OCI-LY3 (cell line): ENCODE measurements around the gene RNF4.

Experiments used
- CTCF ChIP-seq: fragments of 200-600, 300-600 bp; sonication (generic); IDR thresholded peaks from 2 replicates; pipeline ENCODE4 v1.5.1; 2014; ENCODE audit warnings: antibody characterized with exemption, low read length, low read depth
- EZH2phosphoT487 ChIP-seq: fragments of 200-600 bp; shearing (Covaris generic); IDR thresholded peaks from 2 replicates; pipeline ENCODE4 v1.6.1; 2018; ENCODE audit warnings: antibody characterized with exemption, mixed run types, low read depth

GRCh38 chr4:2484185-2484584 is 15.3 kb downstream of the RNF4 start:
- TF ChIP-seq CTCF: no peak
- no peak for TF ChIP-seq EZH2phosphoT487
